Adrenal gland (tissue), 12 donors: ENCODE results near the gene LRP1B. TPM values are rescaled to one million over a fixed set of nuclear protein-coding genes. Genes with fewer than 3 reads are reported as not detected.

ENCODE experiments used
- DNase-seq, 7 donors: peaks; one replicate each; pipeline ENCODE4 v3.0.0-alpha.2; 2019 to 2020
- H3K27ac ChIP-seq, 5 donors: fragments of 200-600 bp; sonication (generic) in 4 of 5; 1 replicate in 3 of 5; 2 replicates in 2 of 5; pipeline versions ENCODE4 v1.5.1 to v1.8.0; 2016 to 2020; ENCODE audit warnings: mild to moderate bottlenecking in 1 of 5
- H3K27me3 ChIP-seq: fragments of 200-600 bp; 2 replicates; pipeline ENCODE4 v1.8.0; 2021
- H3K36me3 ChIP-seq, 2 donors: fragments of 200-600 bp; replicated peaks in 1 of 2; 1 replicate in 1 of 2; 2 replicates in 1 of 2; pipeline versions ENCODE4 v1.5.1 to v1.8.0; 2018 to 2022
- H3K4me1 ChIP-seq, 2 donors: fragments of 200-600 bp; replicated peaks in 1 of 2; 1 replicate in 1 of 2; 2 replicates in 1 of 2; pipeline versions ENCODE4 v1.5.1 to v1.8.0; 2018 to 2021
- H3K4me3 ChIP-seq, 4 donors: fragments of 200-600 bp; sonication (generic) in 3 of 4; one replicate each; pipeline ENCODE4 v1.5.1; 2016 to 2018
- H3K9me3 ChIP-seq, 3 donors: fragments of 200-600 bp; sonication (generic) in 1 of 3; replicated peaks in 1 of 3; 1 replicate in 2 of 3; 2 replicates in 1 of 3; pipeline versions ENCODE4 v1.5.1 to v1.8.0; 2016 to 2021
- CTCF ChIP-seq, 6 experiments: fragments of 450-650 bp in 4 of 6; fragments of 200-600 bp in 2 of 6; sonication (generic) in 1 of 6; IDR thresholded peaks; 1 replicate in 5 of 6; 2 replicates in 1 of 6; pipeline versions ENCODE4 v1.5.1 to v1.8.0; 2016 to 2021; ENCODE audit warnings: antibody characterized with exemption in 6 of 6, mild to moderate bottlenecking in 2 of 6, moderate library complexity in 1 of 6
- POLR2A ChIP-seq, 2 donors: fragments of 450-650 bp; IDR thresholded peaks; one replicate each; pipeline ENCODE4 v1.6.1; 2017; ENCODE audit warnings: antibody characterized with exemption in 2 of 2, mild to moderate bottlenecking in 2 of 2, moderate library complexity in 1 of 2
- WGBS, 4 donors: extraction: QIAGEN DNeasy Blood & Tissue Kit in 2 of 4; methylation state at CpG; one replicate each; pipeline versions ENCODE4 v1.1.5 to v1.1.7; 2013 to 2017; 5-methylcytosine and 5-hydroxymethylcytosine counted together
- intact Hi-C, 2 donors: fragments of 100-400 bp; cut with DNase I; formaldehyde crosslinking; loops; one replicate each; pipeline versions ENCODE4 v1.14.1 to v1.15.0; 2022 to 2023
- polyA plus RNA-seq, 3 donors: library from polyadenylated mRNA; stranded (reverse); fragments of 200-250 nt in 2 of 3; fragments of 350-450 nt in 1 of 3; fragmentation: Illumina TruSeq in 1 of 3; extraction: RNeasy Lipid Tissue Mini Kit (QIAGEN cat#74804) in 1 of 3; gene quantifications; one replicate each; pipeline ENCODE4 v1.2.3, GENCODE V29; 2013 to 2014
- total RNA-seq, 9 donors: library from RNA; depleted of rRNA in 4 of 9; stranded (reverse); fragments of >200 nt in 4 of 9; fragments of 120-200 nt in 1 of 9; fragmentation: NEBNext Ultra II Directional in 1 of 9; extraction: Animal tissue kit (Norgen Biotek cat#: 25700) in 1 of 9; gene quantifications; one replicate each; pipeline versions ENCODE4 v1.1.0 to v1.2.4, GENCODE V29; 2013 to 2023
- donor health status: healthy with polysubstance abuse.
- donor health status: Bipolar disorder and iron deficiency.
- donor health status: DM: yes; HTN: yes; CAD: no.
- donor health status: DM: no; HTN: no; CAD: no.
- donor health status: DM: no; HTN: no; CAD: no.
- donor health status: DM: yes; HTN: yes; CAD: no.

The LRP1B gene
- total and polyA plus RNA-seq, 12 donors: 0.84 to 5.4 (median 2.1) TPM

GRCh38 chr2:140247451-140248195, 1883.2 kb downstream of the LRP1B start:
- TF ChIP-seq CTCF (IDR thresholded peaks at IDR 0.05): no peak
- TF ChIP-seq POLR2A (IDR thresholded peaks at IDR 0.05): no peak
- no peaks in the 10 kb centered on the region for H3K9me3 ChIP-seq
- no peaks in the 10 kb centered on the region for H3K4me1 ChIP-seq
- intact Hi-C loops: no loop called here
- DNase-seq: no peak
- no peak overlapping the region for H3K4me3 ChIP-seq
- H3K27me3 ChIP-seq: no peaks in the 10 kb centered on the region
- H3K36me3 ChIP-seq: no peaks in the 10 kb centered on the region
- H3K27ac ChIP-seq: no peak overlapping the region
- 79 to 88% (median 84%) methylated on average over 4 of the region's 4 CpGs for WGBS, 4 donors

- no peaks in the 10 kb centered on the region for H3K9me3 ChIP-seq
- no peaks in the 10 kb centered on the region for H3K36me3 ChIP-seq
- no peak overlapping the region for H3K4me3 ChIP-seq
- 71 to 91% (median 77%) methylated on average over 1 of the region's 1 CpG for WGBS, 4 donors
- H3K4me1 ChIP-seq: no peaks in the 10 kb centered on the region
- DNase-seq: no peak
- H3K27me3 ChIP-seq: no peaks in the 10 kb centered on the region
- H3K27ac ChIP-seq: no peak overlapping the region
- TF ChIP-seq CTCF (IDR thresholded peaks at IDR 0.05) (no peak), POLR2A (IDR thresholded peaks at IDR 0.05) (no peak)
- intact Hi-C loops: no loop called here
Observed at GRCh38 chr2:140246957-140247356, 1883.9 kb downstream of the LRP1B start.

GRCh38 chr2:140246058-140246457, 1884.8 kb downstream of the LRP1B start:
- H3K27me3 ChIP-seq: no peaks in the 10 kb centered on the region
- H3K36me3 ChIP-seq: no peaks in the 10 kb centered on the region
- no peaks in the 10 kb centered on the region for H3K9me3 ChIP-seq
- no peak for TF ChIP-seq CTCF (IDR thresholded peaks at IDR 0.05)
- TF ChIP-seq POLR2A (IDR thresholded peaks at IDR 0.05): no peak
- 78 to 88% (median 81%) methylated on average over 1 of the region's 1 CpG for WGBS, 4 donors
- H3K4me1 ChIP-seq: no peaks in the 10 kb centered on the region
- H3K4me3 ChIP-seq: no peak overlapping the region
- no peak for DNase-seq
- intact Hi-C loops: no loop called here
- no peak overlapping the region for H3K27ac ChIP-seq

- 91 to 95% (median 92%) methylated on average over 1 of the region's 1 CpG for WGBS, 4 donors
- Histone ChIP-seq H3K27me3 (no peaks in the 10 kb centered on the region), H3K4me3 (no peak overlapping the region), H3K36me3 (no peaks in the 10 kb centered on the region), H3K9me3 (no peaks in the 10 kb centered on the region), H3K4me1 (no peaks in the 10 kb centered on the region), H3K27ac (no peak overlapping the region)
- TF ChIP-seq POLR2A (IDR thresholded peaks at IDR 0.05) (no peak), CTCF (IDR thresholded peaks at IDR 0.05) (no peak)
- DNase-seq: no peak
- intact Hi-C loops: no loop called here
Observed at GRCh38 chr2:140242889-140243288, 1887.9 kb downstream of the LRP1B start.
